ENCODE results near the gene POLR2L. TPM values are rescaled to one million over a fixed set of nuclear protein-coding genes. Genes with fewer than 3 reads are reported as not detected.

Gene POLR2L
- total RNA-seq, 1 donor from 2014 or later: 42.0 TPM

- Histone ChIP-seq H3K36me3 (ENCODE audit: control insufficient read depth, insufficient read depth, low read length) (no peaks in the 10 kb centered on the region), H3K27me3 (ENCODE audit: control insufficient read depth, insufficient read depth, low read length) (no peaks in the 10 kb centered on the region), H3K4me3 (ENCODE audit: low read depth, low read length) (peak overlapping the region; percentile 33)
- no peak for TF ChIP-seq CTCF (IDR thresholded peaks at IDR 0.05; ENCODE audit: insufficient read depth, low read length, poor library complexity, severe bottlenecking)
- DNase-seq (ENCODE audit: low read depth): no peak
These were observed 7.8 kb upstream of the POLR2L start for GRCh38 chr11:849951-850774.

- no peaks in the 10 kb centered on the region for H3K27me3 ChIP-seq (ENCODE audit: control insufficient read depth, insufficient read depth, low read length)
- H3K36me3 ChIP-seq (ENCODE audit: control insufficient read depth, insufficient read depth, low read length): no peaks in the 10 kb centered on the region
- no peak for DNase-seq (ENCODE audit: low read depth)
- TF ChIP-seq CTCF (IDR thresholded peaks at IDR 0.05; ENCODE audit: insufficient read depth, low read length, poor library complexity, severe bottlenecking): no peak
- peak overlapping the region; percentile 33 for H3K4me3 ChIP-seq (ENCODE audit: low read depth, low read length)
These were observed 6.9 kb upstream of the POLR2L start for GRCh38 chr11:849104-849824.

GRCh38 chr11:848380-848931, 6.1 kb upstream of the POLR2L start:
- no peaks in the 10 kb centered on the region for H3K27me3 ChIP-seq (ENCODE audit: control insufficient read depth, insufficient read depth, low read length)
- DNase-seq (ENCODE audit: low read depth): no peak
- H3K36me3 ChIP-seq (ENCODE audit: control insufficient read depth, insufficient read depth, low read length): no peaks in the 10 kb centered on the region
- TF ChIP-seq CTCF (IDR thresholded peaks at IDR 0.05; ENCODE audit: insufficient read depth, low read length, poor library complexity, severe bottlenecking): peak; percentile 97
- H3K4me3 ChIP-seq (ENCODE audit: low read depth, low read length): no peak overlapping the region

GRCh38 chr11:847876-848275, 5.5 kb upstream of the POLR2L start:
- no peak for DNase-seq (ENCODE audit: low read depth)
- no peak for TF ChIP-seq CTCF (IDR thresholded peaks at IDR 0.05; ENCODE audit: insufficient read depth, low read length, poor library complexity, severe bottlenecking)

GRCh38 chr11:846496-847098, 4.3 kb upstream of the POLR2L start:
- no peak for DNase-seq (ENCODE audit: low read depth)
- TF ChIP-seq CTCF (IDR thresholded peaks at IDR 0.05; ENCODE audit: insufficient read depth, low read length, poor library complexity, severe bottlenecking): no peak
- Histone ChIP-seq H3K4me3 (ENCODE audit: low read depth, low read length) (no peak overlapping the region), H3K36me3 (ENCODE audit: control insufficient read depth, insufficient read depth, low read length) (no peaks in the 10 kb centered on the region), H3K27me3 (ENCODE audit: control insufficient read depth, insufficient read depth, low read length) (no peaks in the 10 kb centered on the region)

More at GRCh38 chr11:847876-848275, 5.5 kb upstream of the POLR2L start:
- H3K36me3 ChIP-seq (ENCODE audit: control insufficient read depth, insufficient read depth, low read length): no peaks in the 10 kb centered on the region
- H3K27me3 ChIP-seq (ENCODE audit: control insufficient read depth, insufficient read depth, low read length): no peaks in the 10 kb centered on the region
- H3K4me3 ChIP-seq (ENCODE audit: low read depth, low read length): no peak overlapping the region

Measured in kidney epithelial cell (primary cell).